GM18502 (cell line): ENCODE measurements around the gene DDX4.

Source experiments
- ATAC-seq: cut with Tn5 transposase; IDR thresholded peaks from one replicate; pipeline ENCODE4 v1.9.1; 2021; ENCODE audit warnings: mild to moderate bottlenecking; ENCODE audit not compliant: unreplicated experiment, poor library complexity

Gene DDX4

GRCh38 chr5:55817030-55817429, 79.2 kb downstream of the DDX4 start:
- no peak for ATAC-seq

DNA sequence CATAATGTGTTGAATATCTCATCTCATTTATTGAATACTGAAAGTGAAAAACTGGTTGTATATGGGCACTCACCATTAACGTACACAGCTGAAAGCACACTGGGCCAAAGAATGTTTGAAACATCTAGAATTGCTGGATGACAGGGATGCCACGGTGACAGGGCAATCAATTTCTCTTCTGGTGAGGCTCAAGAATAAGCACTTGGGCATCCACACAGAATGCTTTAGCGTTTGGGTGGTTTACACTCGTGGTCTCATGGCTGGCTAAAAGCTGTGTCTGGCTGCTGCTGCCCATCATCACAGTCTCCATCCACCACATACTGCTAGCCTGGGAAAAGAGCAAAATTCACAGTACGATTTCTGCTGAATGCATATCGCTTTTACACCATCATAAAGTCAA, 82.6 kb downstream of the DDX4 start:
- ATAC-seq = no peak

DNA sequence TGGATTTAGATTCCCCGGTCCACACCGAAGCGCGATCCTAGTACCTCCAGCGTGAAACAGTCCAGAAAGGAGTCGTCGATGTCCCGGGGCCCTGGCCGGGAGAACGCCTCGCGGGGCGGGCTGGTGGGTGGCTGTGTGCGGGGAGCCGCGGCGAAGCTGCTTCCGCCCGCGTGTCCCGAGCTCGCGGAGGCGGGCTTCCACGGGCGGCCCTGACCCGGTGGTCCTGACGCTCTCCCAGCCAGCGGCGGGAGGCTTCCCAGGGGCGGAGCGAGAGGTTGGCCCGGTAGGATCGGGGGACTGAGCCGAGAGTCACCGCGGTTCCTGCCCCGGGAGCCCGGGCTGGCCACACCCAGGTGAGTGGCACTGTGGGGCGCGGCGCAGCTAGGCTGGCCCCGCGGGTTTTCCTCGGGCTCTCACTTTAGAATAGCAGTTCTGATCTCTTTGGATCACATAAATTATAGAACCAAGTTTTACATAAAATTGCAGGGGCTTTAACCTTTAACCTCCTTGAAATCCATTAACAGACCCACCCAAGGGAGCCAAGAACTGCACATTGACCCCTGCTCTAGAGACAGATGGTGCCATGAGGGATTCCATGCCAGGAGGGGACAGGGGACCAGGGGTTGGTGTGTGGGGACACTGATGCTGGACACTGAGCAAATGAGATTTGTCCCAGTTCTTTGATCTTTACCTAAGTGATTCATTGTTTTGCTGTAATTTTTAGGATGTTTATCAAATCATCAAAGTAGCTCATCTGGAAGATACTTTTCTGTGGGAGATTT, 84.1 kb downstream of the DDX4 start:
- no peak for ATAC-seq

GRCh38 chr5:55823151-55823796, 85.4 kb downstream of the DDX4 start:
- ATAC-seq = no peak

- peak; percentile 48 for ATAC-seq
Measured at GRCh38 chr5:55829956-55830355, 92.1 kb downstream of the DDX4 start.

GRCh38 chr5:55832446-55832845, 94.6 kb downstream of the DDX4 start:
- no peak for ATAC-seq

DNA sequence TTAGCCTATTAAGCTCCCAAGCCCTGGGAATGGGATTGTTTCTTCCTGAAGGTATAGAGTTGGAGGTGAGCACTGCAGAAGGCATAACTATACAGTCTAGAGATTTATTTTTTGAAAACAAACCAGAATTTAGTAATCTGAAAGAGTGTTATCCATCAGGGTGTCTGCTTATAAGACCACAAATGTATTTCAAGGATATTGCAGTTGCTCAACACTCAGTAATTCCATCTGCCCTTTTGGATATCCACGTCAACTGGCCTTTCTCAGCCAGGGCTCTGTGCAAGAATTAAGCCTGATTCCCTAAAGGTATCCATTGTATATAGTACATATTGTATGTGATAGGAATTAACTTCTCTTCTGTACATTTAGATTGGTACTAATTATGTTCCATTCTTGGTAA, 98.3 kb downstream of the DDX4 start:
- ATAC-seq = no peak

DNA sequence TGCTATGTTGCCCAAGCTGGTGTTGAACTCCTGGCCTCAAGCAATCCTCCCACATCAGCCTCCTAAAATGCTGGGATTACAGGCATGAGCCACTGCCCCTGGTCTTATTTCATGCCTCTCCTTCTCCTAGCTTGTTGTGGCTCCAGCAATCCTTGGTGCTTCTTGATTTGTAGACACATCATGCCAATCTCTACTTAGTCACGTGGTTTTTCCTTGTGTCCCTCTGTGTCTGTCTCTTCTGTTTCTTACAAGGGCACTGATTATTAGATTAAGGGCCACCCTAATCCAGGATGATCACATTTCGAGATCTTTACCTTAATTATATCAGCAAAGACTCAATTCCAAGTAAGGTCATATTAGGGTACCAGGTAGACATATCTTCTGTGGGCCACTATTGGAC, 104.1 kb downstream of the DDX4 start:
- ATAC-seq = no peak

- ATAC-seq = no peak
Measured at GRCh38 chr5:55847837-55848236, 110.0 kb downstream of the DDX4 start.

DNA sequence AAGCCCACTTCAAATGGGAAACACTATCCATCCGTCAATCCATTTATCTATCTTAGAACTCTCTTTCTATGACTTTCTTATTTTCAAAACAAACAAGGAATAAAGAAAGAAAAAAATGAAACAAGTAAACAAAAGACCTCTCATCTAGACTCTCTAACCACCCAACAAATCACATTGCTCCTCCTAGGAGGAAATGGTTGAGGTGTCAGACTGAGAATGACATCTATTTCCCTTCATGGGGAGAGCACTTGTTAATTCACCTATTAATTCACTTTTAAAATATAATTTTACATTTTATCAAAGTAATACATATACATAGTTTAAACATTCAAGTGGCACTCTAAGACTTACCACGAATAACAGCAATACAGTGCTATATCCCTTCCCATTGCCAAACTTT, 110.9 kb downstream of the DDX4 start:
- ATAC-seq = no peak

DNA sequence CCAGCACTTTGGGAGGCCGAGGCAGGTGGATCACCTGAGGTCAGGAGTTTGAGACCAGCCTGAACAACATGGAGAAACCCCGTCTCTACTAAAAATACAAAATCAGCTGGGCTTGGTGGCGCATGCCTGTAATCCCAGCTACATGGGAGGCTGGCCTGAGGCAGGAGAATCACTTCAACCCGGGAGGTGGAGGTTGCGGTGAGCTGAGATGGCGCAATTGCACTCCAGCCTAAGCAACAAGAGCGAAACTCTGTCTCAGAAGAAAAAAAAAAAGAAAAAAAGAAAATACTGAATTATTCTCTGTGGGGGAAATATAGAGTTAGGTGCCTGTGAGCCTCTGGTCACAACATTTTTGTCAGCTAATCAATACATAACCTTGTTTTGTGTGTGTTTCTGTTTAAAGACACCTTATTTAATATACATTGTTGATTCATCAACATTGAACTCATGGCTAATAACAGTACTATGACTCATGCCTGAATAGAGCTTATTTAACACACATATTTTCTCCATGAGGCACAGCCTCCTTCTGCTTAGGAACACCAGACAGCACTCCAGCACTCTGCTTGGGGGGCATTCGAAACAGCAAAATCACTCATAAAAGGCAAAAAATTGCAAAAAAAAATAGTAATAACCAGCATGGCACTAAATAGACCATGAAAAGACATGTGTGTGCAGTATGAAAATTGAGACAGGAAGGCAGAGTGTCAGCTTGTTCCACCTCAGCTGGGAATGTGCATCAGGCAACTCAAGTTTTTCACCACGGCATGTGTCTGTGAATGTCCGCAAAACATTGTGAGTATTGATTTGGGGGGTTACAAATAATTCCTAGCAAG, 113.2 kb downstream of the DDX4 start, which contains the start of gene IL31RA:
Gene IL31RA (plus strand): TSS at position 519 of the 836 bp plus-strand sequence. CDS start 214 bp downstream, at position 733.
- ATAC-seq = no peak

DNA sequence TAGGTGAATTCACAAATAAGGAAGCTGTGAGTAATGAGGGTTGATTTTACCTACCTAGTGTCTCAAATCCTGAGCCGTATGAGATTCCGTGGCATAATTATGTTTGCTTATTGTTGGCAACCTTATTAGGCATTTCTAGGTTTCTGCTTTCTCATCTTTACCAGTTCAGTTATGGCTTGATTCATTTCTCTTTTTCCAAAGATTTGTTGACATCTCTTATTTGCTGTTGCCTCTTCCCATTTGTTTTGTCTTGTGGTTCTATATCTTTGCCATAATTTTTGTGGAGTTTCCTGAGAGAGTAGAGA, 113.8 kb downstream of the DDX4 start:
- no peak for ATAC-seq

DNA sequence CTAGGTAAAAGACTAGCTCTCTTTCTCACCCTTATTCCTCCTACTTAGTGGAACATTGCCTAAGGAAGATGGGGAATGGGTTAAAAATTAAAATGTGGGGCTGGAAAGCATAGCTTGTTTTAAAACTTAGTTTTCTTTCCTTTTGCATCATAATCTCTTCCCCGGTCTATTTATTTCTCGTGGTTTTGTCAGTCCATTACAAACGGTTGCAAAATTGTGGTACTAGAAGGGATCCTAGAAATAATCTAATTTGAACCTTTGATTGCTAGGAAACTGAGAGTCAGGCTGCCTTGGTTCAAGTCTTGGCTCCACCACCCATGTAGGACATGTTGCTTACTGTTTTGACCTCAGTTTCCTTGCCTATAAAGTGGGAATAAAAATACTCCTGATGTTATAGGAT, 114.6 kb downstream of the DDX4 start:
- ATAC-seq = no peak

DNA sequence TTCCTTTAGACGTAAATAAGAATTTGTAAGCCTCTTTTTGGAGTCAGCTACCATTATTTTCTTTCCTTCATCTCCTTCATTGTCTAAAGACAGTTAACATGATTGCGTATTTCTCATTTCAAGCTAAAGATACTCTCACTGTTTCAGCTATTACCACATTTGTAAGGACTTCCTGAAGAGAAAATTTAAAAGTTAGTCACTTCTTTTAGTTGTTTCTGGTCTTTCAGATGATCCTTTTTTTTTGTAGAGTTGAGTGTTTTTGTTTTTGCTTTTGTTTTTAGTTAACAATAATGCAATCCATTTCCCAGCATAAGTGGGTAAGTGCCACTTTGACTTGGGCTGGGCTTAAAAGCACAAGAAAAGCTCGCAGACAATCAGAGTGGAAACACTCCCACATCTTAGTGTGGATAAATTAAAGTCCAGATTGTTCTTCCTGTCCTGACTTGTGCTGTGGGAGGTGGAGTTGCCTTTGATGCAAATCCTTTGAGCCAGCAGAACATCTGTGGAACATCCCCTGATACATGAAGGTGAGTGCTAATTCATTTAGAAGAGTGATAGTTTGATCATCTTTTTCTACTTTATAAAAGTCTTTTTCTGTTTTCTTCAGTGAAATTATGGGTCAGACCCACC, 115.3 kb downstream of the DDX4 start:
- ATAC-seq = no peak

DNA sequence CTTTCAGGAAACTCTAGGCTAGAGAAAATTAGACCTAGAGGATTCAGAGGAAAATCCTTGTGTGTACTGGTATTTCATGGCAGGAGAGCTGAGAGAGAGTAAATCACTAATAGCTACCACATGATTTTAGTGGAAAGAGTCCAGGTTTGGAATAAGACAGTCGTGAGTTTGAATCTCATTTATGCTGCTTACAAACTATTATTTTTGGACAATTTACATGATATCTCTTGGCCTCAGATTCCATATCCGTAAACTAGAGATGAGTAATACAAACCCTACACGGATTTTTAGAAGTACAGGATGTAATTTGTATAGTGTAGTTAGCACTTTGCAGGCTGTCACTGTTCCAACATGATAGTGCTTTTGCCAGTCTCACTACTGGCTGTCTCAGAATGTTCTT, 116.0 kb downstream of the DDX4 start:
- no peak for ATAC-seq

DNA sequence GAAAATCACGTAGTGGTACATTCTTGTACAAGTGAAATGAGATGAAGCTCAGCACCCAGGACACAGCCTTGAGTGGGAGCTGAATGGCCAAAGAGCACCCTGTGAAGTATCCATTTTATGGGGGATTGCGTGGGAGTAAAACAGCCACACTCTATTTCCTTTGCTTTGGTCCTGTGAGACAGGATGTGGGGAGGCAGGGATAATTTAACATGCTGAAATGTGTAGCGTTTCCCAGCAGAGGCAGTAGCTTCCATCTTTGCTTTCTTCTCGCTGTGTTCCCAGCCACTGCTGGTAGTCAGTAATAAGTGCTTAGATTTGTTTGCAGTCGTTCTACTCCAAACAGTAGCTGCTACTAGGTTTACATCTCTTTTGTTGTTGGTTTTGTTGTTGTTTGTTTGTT, 117.6 kb downstream of the DDX4 start:
- no peak for ATAC-seq

DNA sequence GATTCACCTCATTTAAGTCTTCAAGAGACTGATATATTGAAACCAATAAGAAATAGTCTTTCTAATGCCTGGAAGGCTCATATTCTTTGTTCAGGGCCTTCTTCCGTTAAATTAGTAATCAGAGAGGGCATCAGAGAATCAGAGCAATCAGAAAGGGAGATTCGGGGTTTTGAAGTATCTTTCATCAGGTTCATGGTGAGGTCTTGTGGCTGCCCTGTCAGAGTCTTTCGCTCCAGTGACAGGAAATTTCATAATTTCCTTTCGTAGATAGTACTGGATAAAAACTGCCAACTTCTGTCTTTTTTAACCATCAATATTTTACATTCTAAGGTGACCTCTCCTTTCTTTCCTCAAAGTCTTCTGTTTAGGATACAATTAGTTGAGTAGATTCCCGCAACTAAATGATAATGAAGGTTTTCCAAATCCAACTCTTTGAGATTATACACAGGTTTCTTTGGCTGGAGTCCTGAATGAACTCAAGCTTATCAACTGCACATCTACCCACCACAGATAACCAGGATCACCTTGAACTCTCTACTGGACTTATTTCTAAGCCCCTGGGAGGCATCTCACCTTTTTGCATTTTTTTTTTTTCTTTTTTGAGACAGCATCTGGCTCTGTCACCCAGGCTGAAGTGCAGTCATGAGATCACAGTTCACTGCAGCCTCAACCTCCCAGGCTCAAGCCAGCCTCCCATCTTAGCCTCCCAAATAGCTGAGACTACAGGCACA, 118.8 kb downstream of the DDX4 start:
- ATAC-seq = no peak

GRCh38 chr5:55857247-55857640, 119.4 kb downstream of the DDX4 start:
- ATAC-seq = no peak

DNA sequence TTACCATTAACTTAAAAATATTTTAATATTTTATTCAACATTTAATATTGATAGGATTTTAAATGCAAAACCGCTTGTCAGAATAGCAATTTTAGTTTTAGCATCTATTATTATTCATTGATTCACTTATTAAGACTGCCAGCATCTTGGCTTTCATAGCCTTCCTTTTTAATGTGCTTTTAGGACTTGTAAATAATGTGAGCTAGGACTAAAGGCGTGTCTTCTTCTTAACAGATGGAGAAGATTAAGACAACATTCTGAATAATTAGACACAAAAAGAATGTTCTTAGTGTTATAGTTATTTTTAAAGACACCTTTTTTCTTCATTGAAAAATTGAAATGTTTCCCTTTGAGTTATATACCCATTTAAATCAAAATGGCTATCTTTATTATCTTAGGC, 120.2 kb downstream of the DDX4 start:
- no peak for ATAC-seq

GRCh38 chr5:55860288-55860687, 122.4 kb downstream of the DDX4 start:
- no peak for ATAC-seq
